ENCODE data around the gene CPEB4.

DNA sequence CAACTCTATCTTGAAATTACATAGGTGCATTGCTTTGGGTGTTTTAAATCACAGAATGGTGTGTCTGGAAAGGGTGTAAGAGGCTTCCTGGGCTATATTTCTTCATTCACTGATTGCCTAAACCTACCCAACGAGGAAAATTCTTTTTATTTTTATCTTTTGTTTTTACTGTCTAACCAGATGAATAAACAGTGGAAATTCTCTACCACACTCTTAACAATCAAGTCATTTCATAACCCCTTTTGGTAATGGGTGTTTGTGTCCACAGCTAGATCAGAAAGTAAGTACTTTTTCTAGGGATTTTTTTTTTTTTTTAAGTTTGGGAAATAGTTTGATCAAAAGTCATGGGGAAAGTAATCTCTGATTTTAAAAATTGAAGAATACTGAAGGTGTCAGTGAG lies 73.3 kb downstream of the CPEB4 start:
- TF ChIP-seq POLR2A (IDR thresholded peaks at IDR 0.05), result no peak
- TF ChIP-seq, protein P1, sequence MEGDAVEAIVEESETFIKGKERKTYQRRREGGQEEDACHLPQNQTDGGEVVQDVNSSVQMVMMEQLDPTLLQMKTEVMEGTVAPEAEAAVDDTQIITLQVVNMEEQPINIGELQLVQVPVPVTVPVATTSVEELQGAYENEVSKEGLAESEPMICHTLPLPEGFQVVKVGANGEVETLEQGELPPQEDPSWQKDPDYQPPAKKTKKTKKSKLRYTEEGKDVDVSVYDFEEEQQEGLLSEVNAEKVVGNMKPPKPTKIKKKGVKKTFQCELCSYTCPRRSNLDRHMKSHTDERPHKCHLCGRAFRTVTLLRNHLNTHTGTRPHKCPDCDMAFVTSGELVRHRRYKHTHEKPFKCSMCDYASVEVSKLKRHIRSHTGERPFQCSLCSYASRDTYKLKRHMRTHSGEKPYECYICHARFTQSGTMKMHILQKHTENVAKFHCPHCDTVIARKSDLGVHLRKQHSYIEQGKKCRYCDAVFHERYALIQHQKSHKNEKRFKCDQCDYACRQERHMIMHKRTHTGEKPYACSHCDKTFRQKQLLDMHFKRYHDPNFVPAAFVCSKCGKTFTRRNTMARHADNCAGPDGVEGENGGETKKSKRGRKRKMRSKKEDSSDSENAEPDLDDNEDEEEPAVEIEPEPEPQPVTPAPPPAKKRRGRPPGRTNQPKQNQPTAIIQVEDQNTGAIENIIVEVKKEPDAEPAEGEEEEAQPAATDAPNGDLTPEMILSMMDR (IDR thresholded peaks at IDR 0.05 in 4 of 5, conservative IDR thresholded peaks at IDR 0.05 in 1 of 5), result no peak
